HG03039 (cell line): ENCODE results near the gene CBX4.

Experiments used
- ATAC-seq: cut with Tn5 transposase; IDR thresholded peaks from one replicate; pipeline ENCODE4 v1.9.1; 2021; ENCODE audit warnings: mild to moderate bottlenecking, moderate library complexity; ENCODE audit not compliant: unreplicated experiment

CBX4 gene

DNA sequence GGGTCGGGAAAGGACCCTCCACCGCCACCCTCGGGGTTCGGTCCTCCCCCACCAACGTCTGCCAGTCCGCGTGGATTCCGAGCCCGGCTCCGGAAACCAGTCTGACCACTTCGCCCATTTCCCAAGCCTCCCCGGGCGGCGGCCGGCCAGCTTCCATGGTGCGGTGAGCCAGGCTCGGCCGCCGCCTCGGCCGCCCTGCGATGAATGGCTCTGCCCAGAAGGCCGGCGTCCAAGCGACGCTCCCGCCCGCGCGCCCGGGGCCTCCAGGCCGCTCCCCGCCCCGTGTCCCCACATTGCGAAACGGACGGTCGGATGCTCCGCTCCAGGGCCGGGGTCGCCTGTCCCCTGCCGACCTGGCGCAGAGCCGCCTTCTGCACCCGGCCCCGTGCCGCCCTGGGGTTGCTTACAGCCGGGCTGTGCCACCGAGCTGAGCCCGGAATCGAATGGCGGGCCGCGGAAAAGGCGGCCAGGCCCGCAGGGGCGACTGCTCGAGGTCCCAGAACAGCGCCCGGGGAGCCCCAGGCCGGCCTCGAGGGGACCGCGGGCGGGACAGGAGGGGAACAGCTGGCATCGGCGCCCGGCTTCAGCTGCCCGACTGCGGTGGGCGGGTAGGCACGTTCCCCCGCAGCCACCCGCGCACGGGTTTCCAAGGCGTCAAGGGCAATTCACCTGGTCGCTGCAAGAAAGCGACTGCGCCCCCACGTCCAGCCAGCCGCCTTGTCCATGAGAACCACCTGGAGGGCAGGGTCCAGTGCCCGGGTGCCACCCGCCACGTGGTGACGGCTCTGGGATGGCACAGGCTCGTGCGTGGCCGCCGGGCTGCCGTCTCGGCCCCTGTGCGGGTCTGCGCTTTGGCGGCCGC, 24.0 kb downstream of the CBX4 start:
- no peak for ATAC-seq

DNA sequence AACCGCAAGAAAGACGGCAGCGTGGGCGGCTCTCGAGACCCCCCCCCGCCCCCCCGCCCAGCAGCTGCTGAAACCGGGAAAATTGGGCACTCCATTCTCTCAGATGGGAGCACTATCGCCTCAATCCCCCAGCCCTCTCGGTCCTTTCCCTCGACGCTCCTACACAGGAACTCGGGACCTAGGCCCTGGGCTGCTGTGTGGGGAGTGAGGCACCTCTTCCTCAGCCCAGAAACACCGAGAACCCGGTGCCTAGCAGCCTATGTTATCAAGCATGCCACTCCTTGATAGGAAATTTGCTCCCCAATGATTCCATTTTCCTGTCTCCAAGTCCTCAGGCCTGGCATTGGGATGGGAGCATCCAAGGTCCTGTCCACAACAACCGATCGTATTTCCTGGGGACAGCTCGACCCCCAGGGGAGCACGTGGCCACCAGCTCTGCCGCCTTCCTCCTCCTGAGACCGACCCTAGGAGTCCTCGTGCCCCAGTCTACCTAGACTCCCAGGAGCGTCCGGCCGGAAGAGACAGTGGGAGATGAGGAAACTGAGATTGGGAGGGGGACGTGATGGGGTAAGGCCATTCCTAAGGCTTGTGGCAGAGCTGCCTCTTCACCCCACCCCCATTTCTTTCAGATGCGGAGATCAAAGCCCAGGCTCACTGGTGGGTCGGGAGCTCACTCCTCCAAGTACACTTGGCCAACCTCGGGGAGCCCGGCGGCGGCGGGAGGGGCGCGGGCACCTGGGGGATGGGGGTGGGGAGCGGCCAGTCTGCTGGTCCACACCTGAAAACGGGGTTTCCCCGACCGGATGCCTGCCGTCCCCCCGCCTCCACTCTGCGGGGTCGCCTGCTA, 24.9 kb downstream of the CBX4 start:
- ATAC-seq = no peak

DNA sequence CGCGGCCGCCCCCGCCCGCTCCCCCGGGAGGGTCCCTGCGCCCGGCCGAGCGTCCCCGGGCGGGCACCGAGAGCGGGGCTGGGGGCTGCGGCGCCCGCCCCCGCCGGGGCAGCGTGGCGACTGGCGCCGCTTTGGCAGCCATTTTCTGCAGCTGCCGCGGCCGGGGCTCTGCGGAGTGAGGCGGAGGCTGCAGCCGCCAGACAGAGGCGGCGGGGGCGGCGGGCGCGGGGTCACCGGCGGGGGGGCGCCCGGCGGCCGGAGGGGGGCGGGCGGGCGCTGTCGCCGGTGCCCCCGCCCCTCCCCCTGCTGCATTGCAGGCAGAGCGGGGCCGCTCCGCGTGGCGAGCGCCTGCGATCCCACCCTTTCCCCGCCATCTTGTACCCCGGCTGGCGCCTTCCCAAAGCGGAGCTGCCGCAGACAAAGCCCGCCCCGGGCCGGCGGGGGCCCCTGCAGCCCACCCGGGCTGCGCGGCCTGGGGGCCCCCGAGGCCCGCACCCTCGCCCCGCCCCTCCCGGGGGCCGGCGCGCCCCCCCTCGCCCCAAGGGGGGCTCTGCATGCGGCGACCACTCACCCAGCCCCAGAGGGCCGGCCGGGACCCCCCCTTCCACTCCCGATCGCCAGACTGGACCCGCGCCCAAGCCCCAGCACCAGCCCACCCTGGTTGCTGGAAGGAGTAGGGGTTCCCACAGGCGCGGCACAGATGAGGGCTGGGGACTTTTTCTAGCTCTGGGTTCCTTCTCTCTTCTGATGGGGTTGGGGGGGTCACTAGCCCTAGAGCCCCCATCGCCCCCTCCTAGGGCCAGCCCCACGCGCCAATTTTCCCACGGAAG, 25.7 kb downstream of the CBX4 start:
- ATAC-seq = no peak

DNA sequence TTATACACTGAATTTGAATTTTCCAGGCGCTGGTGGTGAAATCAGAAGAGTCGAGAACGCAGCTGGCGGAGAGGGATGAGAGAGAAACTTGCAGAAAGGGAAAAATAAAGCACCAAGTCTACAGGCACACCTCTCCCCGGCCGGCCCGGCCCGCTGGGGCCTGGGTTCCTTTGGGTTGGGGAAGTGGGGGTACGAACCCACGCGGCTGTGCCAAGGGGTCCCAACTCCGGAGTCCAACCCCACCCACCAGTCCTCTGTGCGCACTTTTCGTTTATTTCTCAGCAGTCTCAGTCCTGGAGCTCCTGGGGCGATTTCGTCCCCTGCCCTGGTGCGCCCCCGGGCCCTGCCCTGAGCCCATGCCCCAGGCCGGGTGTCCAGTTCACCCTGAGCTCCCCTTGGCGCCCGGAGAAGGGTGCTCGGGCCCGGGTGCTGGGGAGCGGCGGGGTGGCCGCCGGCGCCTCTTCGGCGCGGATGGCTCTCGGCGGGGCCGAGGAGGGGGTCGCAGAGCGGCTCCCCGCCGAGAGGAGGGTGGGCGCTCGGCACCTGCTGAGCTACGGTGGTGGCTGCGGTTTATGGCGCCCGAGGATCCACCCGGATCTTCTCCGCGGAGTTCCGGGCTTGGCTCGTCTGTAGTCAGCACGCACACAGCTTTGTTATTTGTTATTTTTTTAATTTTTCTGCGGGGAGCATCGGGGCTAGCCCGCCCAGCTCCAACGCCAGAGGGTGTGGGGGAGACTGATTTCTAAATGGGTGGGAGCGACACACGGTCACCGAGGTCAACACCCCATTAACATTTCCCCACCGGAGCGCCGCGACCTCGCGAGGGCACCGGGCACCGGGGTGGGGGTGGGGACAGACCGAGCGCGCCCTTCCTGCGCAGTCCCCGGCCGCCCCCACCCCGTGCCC, 26.6 kb downstream of the CBX4 start:
- ATAC-seq = no peak

DNA sequence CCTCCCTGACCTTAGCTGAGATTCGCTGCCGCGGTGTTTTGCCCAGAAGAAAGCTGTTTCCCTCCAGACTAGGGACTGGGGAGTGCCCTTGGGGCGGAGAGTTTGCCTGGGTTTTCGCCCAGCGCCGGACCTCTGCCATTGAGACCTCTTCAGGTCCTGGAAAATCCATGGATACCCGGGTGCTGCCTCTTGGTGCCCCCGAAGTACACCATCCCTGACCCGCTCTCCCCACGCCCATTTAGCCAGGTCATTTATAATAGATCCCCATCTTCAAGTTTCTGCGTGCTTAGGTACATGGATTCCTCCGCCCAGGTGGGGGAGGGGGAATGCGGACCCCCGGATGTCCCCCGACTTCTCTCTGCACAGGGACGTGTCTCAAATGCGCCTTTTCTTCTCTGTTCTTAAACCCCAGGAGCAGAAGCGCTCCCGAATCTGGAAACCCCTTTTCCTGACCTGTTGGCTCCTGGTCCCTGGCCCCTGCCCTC, 27.3 kb downstream of the CBX4 start:
- no peak for ATAC-seq

DNA sequence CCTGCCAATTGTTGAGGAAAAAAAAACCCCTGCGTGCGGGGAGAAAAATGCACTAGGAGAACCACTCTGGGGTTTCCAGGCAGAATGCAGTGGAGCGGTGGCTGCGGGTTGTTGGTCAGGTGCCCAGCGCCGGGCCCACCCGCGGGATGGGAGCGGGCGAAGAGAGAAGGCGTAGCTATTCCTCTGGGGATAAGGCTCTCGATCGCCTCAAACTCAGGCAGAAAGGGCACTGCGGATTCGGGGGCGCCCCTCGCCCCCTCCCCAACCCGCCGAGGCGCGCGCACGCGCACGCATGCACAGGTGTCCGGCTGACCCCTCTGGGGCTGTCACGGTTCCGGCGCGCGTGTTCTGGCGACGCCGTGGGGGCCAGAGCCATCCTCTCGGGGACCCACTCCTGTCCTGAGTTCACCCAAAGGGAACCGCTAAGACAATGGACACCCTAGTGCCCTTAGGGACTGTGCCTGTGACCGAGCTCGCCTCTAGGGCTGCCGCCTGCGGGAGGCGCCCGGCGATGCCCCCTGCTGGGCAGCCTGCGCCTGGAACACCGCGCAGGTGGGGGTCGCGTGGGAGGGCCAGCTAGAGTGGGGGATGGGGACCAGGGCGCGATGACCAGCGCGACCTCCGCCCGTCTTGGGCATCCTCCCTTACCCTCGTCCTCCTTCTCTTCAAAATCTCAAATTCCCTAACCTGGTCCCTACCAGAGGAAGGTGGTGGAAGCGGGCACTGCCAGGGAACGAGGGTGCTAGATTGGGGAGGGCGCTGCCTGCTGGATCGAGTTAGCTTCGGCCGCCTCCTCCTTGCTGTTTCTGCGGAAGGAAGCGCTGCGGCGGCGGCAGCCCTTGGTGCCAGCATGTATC, 28.0 kb downstream of the CBX4 start:
- ATAC-seq = no peak

DNA sequence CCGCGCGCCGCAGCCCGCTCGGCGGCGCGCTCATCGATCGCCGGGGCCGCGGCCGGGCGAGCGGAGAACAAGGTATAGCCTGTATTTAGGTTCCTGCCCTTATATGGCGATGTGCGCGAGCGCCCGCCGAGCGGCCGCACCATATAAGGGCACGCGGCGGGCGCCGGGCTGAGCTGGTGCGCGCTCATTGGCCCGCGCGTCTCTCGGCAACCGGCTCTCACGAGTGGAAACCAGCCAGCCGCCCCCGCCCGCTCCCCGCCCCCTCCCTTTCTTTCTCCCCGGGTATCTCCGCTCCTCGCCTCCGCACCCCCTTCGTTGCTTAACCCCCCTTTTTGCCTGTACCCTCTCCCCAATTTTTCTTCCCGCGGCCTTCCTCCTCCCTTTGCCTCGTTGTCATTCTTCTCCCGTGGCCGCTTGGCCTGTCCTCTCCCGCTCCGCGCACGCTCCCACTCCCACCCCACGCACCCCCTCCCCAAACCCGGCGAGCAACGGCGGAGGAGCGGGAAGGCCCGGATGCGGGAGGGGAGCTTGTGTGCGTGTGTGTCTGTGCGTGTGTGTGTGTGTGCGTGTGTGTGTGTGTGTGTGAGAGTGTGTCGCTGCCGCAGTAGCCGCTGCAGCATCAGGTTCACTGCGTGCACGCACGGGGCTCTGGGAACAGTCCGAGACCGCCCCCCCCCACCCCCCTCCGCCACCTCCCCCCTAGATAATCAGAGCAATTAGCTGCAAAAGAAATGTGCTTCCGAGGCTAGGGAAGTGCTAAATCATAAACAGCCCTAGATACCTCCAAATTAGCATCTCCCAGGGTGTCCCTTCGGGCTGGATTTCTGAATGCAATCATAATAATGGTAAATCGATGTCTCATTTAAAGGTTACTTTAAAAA, 28.9 kb downstream of the CBX4 start:
- ATAC-seq = peak; percentile 73

DNA sequence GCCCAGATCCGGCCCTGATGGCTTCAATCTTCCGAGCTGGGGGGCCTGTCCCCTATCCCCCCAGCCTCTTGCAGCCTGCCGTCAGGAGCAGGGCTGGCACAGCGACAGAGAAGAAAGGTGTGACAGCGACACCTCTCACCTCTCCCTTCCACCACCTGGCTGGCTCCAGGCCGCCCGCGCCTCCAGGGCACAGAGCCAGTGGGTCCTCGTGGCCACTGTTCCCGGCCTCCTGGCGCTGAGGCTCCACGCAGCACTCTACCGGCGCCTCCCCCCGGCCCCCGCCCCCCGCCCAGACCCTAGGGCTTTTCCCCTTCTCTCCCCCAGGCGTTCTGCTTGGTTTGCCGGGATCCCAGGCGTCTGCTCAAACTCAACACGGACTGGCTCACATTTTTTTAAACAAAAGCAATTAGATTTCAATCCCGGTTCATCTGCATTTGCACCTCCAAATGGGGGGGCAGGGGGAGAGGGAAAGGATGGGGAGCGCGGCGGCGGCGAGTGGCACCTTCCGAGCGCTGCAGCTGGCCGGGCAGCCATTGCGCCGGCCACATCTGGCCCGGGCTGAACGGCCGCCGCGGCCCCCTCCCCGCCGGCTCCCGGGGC, 29.6 kb downstream of the CBX4 start:
- no peak for ATAC-seq

DNA sequence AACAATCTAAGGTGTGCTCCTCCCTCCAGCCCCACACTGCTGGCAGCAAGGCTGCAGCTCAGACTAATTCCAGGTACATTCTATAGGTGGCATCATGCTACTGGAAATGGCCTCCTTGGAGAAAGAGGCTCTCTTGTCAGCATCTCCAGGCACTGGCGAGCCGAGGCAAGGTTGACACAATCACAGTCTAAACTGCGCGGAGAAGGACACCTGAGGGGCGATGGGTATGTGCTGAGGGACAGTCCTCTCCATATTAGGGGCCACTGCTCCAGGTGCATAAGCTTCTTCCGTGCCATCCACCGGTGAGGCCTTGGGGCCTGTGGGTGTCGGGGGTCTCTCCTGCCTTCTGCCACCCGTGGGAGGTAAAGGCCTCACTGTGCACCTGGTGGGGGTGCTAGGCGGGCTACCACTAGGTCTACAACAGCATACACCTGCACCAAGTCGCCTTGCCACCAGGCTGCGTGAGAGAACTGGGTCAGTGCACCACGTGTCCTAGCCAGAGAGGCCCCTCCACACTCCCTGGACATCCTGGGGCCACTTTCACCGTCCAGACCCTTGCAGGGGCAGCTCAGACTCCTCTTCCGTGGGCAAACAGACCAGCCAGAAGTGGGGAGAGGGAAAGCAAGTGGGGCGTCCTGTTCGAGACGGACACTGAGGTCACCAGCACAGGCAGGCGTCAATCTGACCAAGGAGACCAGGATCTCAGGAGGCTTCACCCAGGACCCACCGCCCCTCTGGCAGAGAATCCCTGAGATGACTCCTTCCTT, 30.3 kb downstream of the CBX4 start:
- ATAC-seq = no peak

DNA sequence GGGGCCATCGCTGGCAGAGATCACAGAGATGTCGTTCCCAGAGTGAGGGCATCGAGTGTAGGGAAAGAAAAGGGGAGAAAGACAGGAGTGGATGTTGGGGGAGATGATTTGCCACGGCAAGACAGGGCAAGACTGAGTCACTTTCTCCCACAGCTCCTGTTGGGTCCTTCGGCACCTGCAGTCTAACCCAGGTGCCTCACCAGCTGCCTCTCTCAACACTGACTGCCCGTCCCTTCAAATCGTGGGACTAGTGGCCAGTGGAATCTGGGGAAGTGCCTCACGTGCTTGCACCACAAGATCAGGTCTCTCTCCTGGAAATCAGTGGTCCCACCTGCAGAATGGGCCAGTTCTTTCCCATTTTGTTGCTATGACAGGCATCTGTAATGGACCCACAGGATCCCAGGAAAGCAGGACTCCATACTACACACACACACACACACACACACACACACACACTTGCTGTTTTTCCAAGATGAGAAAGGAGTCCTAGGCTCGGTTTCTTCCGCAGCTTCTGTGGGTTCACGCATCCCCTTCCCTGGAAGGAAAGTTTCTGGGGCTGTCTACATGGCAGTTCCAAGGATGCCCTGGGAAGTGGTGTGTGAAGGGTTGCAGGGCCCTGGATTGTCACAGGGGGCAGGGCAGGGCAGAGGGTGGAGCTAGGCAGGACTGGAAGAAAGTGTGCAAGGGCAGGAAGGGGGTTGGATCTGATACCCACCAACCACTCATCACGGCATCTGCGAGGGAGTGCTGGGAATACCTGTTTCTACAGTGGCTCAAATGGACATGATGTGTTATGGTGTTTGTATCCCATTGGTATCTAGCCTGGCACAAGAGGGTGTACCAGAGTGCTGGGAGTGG, 32.1 kb downstream of the CBX4 start:
- ATAC-seq = no peak

DNA sequence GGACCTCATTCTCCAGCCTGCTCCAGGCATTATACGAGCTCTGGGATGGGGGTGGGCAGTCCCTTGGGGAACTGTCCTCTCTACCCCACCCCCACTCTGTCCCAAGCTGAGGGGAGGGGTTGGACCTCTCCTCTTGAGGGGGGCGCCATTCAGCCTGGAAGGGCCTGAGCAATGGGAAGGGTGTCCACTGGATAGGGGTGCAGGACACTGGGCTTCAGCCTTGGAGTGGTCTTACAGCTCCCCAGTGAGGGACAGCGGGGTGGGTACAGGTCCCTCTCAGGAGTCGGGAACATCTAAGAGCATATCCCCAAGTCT, 32.8 kb downstream of the CBX4 start:
- no peak for ATAC-seq

DNA sequence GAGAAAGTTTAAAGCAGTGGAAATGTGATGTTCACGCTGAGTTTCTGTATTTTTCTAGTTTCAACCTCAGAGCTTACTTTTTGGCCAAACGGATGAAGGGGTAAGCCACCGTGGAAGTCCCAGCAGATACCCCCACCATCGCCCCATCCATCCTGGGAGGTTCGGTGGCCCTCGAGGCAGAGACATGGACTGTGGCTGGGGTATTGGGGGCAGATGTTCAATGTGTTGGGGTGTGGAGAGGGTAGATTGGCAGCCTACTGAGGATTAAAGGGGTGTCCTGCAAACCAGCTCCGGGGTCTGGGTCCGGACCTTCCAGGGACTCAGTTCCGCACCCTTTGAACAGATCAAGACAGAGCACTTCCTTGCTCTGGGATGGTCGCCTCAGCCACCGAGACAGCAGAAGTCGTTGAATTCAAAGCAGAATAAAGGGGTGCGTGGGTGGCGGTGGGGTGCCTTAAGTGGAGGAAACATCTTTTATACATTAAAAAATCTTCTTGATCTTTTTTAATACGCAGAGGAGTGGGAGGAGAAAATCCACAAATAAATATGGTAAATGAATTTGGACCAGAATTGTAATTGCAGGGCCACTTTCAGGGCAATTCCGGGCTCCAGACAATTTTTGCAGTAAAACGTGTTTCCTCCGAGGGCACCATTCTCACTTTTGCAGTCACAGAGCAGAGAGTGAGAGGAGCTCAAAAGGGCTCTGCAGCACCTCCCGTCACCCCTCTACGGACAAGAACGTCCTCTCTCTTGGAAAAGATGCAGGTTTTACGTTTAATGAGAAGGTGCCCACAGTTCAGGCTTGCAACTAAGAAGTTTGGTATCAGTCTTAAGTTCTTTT, 34.2 kb downstream of the CBX4 start:
- no peak for ATAC-seq

DNA sequence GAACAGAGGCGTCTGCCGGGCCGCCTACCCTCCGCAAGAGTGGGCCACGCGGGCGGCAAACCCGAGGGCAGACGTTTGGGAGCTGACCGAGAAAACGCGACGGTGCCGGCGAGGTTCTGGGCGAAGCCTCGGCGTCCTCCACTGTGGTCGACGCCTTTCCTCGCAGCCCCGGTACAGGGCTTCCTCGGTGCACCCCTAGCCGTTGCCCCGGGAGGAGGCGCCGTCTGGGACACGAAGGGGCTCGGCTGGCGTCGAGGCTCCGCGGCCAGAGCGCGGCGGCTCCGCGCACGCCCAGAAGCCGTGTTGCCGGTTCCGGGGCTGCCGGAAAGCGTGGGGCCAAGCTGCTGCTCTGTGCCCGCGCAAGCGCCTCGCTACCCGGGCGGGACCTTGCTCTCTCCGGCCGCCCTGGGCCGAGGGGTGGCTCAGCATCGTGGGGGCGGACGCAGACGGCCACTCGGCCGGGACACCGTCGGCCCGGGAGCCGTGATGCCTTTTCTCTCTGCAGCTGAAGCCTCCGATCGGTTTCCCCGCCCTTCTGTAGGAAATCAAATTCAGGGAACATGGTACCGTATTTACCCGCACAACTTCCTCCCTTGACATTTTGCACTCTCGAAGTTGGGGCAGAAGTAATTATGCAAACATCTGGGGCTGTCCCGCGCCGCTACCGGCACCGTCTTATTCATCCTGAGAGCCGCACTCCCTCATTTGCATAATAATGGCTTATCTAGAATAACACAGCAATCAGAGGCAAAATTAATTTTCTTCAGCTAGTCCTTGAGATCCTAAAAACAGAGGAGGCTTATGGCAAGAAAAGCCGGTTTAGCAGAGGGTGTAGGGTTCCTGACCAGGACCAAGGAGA, 35.0 kb downstream of the CBX4 start:
- ATAC-seq = no peak

DNA sequence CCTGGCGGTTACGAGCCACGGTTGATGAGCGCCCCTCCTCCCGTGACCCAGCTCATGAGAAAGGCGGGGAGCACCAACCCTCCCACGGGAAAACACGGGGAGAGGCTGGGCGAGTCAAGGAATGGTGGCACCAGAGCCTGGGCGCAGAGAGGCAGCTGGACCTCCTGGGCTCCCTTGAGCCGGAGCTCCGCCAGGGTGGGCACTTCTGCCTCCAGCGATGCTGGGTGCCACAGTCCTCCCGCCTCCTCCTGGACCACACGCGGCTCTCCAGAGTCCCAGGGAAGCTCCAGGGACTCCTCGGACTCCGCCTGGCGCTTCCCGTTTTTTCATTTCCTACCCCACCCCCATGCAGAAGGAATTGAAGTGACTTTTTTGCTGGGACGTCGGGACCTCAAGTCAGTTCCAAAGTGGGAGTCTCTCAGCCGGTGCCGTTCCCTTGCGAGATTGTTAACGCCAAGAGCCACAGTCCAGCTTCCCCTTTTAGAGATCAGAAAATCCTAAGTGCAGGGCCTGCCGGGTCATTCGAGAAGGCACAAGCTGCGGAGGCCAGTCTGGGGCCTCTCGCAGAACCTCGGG, 35.7 kb downstream of the CBX4 start:
- ATAC-seq = no peak
